Right renal pelvis (tissue), 4 donors: ENCODE data around the gene RASA4. TPM values are rescaled to one million over a fixed set of nuclear protein-coding genes. Genes with fewer than 3 reads are reported as not detected.
"Not testable (repeated sequence)": the region's sequence is repeated elsewhere in the genome, so short reads cannot be mapped to it uniquely, and the experiment has no call there.

Source experiments
- DNase-seq, 4 donors: peaks; one replicate each; pipeline ENCODE4 v3.0.0-alpha.2; 2013; ENCODE audit warnings: low read depth in 4 of 4, low spot score in 3 of 4, missing footprints in 1 of 4
- polyA plus RNA-seq, 4 donors: library from polyadenylated mRNA; unstranded; fragments of 120-200 nt; gene quantifications; one replicate each; pipeline ENCODE4 v1.2.1, GENCODE V29; 2013; ENCODE audit not compliant: insufficient read length in 4 of 4

RASA4 gene
- 10 to 100 TPM; 23.9 to 42.4 (median 31.8) TPM for polyA plus RNA-seq

DNA sequence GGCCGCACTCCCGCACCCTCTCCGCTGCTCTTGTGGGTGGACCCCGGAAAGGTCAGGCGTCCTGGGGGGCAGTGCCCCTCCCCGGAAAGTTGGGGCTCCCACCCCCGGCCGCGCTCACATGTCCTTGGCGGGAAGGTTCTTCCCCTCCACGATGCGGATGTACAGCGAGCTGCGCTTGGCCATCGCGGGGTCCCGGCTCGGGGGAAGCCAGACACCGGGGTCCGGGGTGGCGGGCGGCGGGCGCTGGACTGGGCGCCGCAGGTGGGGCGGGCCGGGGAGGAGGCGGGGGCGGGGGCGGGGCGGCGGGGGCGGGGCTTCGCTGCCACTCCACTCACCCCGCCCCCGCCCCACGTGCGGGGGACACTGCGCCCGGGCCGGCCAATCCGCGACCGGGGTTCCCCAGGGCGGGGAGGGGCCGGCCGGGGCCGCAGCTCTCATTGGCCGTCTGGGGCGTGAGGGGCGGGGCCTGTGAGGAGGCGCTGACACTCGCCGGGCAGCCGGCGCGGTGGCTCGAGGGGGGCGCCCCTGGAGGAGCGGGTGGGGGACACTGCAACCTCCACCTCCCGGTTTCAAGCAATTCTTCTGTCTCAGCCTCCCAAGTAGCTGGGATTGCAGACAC lies at the start of gene RASA4:
Gene RASA4, minus strand, starts transcription at position 250 of the 619 bp plus-strand sequence. Its CDS starts 67 bp downstream, at position 183.
- not testable (repeated sequence) for DNase-seq

DNA sequence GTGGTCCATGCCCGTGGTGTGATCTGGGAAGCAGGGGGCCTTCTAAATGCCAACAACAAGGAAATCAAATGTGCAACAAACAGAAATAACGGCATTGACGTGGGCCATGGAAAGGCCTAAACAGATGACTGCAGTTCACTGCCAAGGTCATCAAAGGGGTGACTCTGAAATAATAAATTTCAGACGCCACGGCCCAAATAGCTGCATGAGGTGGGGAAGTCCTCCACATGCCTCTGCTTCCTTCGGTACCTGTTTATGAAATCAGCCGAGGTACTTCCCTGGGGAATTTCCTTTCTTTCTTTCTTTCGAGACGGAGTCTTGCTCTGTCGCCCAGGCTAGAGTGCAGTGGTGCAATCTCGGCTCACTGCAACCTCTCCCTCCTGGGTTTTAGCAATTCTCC lies 48.2 kb upstream of the RASA4 start:
- not testable (repeated sequence) for DNase-seq

DNA sequence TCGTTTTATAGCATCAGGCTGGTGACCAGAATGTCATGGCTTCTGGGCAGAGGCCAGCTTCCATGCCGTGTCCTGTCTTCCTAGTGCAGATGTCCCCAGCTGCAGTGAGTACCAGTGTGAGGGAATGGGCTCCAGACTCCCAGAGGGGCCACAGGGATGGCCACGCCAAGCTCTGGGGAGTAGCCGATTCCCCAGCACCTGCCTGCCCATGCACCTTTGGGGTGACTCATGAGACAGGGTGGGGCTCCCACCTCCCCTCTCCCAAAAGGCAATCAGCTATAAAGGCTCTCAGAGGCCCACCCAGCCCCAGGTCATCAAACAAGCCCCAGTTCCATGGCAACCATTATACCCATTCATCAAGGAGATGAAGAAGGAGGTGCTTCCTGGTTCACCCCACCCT lies 33.4 kb upstream of the RASA4 start, which contains the start of gene SPDYE2B:
Gene SPDYE2B, plus strand, starts transcription at position 396 of the 400 bp plus-strand sequence. CDS start 2,030 bp downstream, outside the sequence.
- DNase-seq = not testable (repeated sequence)

DNA sequence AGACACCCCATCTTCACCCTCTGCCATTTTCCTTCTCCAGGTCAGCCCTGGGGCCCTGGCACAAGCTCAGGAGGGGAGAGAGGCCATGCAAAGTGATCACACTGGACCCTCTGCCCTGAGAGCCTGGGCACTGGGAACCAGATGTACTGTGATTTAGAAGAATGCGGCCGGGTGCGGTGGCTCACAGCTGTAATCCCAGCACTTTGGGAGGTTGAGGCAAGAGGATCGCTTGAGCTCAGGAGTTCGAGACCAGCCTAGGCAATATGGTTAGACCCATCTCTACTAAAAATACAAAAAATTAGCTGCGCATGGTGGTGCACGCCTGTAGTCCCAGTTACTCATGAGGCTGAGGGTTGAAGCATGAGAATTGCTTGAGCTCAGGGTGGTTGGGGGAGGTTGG lies 31.3 kb upstream of the RASA4 start:
- DNase-seq = not testable (repeated sequence)

DNA sequence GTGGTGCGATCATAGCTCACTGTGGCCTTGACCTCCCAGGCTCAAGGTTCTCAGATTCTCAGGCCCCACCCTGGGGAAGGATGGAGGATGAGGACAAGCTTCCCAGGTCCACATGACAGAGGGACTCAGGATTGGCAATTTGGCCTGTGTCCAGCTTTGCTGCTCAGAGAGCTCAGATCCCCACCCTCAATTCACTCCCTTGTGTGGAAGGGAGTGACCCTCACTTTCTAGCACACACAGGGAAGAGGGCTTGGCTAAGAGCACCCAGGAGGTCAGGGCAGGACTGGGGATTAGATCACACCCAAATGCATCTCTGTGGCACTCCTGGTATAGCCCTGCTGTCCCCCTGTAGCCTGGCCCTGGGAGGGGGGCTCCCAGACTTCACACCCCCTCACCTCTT lies 26.8 kb upstream of the RASA4 start:
- DNase-seq = not testable (repeated sequence)

DNA sequence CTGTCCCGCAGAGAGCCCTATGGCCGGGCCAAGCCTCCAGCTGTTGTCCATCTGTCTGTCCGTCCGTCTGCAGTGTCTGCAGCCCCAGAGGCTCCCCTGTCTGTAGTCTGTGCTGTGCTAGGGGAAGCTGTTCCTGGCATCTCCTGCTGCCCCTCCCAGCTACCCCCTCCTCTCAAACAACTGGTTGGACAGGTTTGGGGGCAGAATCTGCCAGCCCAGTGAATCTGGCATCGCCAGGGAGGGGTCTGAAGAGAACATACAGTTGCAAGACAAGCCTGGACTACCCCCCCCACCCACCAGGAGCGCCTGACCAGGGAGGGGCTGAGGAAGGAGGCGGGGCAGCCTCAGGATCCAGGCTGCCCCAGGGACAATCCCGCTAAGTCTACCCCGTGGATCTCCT lies 26.1 kb upstream of the RASA4 start, which contains the start of gene UPK3BL1:
Gene UPK3BL1, minus strand, starts transcription at position 101 of the 400 bp plus-strand sequence. Its CDS starts 50 bp downstream, at position 51.
- DNase-seq = not testable (repeated sequence)

DNA sequence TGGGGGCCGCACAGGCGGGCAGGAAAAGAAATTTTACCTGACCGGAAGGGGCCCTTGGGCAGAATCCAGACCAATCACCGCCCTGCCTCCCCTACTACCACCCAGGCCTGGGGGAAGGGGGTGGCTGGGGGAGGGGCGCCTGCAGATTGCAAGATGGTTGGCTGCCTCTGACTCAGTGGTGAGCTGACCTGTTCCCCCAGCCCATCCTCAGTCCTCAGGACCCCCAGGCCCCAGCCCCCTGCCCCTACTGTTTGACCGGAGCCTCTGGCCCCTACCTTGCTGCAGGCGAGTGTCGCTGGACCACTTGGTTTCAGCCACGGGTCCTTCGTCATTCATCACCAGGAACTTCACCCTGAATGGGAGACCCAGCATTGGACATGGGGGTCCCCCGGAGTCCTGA lies 22.3 kb upstream of the RASA4 start:
- DNase-seq = not testable (repeated sequence)

DNA sequence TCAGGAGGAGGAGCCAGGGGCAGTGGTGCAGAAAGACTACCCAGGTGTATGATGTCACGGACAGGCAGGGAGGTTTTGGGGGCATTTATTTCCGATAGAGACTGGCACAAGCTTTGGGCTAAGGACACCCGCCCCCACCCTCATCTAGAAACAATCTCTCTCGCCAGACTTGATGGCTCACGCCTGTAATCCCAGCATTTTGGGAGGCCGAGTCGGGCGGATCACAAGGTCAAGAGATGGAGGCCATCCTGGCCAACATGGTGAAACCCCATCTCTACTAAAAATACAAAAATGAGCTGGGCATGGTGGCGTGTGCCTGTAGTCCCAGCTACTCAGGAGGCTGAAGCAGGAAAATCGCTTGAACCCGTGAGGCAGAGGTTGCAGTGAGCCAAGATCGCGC lies 20.4 kb upstream of the RASA4 start:
- DNase-seq = not testable (repeated sequence)

DNA sequence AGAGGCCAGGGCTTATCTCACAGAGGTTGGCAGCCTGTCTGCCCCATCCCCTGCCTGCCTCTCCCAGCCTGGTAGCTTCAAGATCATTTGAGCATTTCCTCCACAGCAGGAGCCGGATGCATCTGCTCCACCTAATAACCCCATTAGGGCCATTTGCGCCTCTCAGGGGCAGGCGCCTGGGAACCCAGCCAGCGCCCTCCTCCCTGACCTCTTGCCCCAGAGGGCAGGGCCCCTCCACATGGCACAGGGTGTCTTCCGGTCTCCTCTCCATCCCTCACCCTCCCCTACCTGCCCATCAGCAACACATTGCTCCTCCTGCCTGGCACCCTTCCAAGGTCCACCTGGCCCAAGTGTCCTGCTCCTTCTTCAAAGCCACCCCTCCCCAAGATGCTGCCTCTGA lies 18.8 kb upstream of the RASA4 start:
- DNase-seq = not testable (repeated sequence)

DNA sequence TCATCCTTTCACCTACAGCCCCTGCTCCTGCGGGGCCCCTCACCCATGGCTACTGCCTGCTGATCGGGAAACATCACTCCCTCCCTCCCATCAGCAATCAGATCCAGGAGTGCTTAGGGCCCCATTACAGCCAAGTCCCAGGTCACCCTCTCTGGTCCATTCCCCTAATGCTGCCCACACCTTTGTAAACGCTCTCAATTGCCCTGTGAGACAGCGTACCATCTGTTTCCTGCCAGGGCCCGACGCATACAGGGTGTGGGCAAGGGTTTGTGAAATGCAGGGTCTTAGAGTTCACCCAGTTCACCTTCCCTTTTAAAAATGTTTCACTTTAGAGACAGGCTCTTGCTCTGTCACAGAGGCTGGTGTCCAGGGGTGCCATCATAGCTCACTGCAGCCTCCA lies 17.7 kb upstream of the RASA4 start:
- DNase-seq = not testable (repeated sequence)

DNA sequence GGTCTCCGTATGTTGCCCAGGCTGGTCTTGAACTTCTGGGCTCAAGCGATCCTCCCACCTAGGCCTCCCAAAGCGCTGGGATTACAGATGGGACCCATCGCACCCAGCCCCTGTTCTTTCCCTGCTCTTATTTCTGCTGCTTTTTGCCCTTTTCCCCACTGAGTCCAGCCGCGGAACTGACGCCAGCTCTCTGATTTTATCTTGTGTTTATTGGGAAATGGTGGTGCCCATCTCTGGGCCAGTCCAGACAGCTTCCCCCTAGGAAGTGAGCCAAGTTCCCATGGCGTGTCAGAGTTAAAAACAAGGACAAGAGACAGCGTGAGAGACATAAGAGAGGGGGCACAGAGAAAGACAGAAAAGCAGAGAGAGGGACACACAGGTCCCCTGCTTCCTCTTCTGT lies 14.1 kb upstream of the RASA4 start:
- DNase-seq = not testable (repeated sequence)

DNA sequence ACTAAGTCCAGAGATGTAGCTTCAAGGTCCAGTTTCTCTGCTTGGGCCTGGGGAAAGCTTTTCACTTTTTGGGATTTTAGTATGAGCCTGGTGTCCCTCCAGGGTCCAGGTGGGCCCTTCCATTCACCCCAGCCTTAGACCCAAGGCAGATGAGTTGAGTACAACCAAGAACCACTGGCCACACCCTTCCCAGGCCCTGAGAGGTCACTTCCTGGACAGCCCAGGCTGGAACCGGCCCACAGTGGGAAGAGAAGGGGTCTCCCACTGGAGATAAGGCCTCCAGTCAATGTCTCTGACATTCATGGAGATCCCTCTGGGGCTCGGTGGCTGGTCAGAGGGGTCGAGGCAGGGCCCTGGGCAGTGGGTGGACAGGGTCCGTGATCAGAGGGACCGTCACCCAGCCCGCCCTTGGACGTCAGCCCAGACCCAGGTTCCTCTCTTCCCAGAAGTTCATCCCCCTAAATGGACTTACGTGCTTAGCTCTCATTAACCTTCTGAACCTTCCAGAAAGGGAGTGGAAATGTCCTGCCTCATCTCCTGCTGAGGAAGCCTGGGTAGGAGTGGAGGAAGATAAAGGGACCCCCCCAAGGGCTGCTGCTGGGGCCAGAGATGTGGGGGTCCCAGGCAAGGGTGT lies 10.8 kb upstream of the RASA4 start:
- not testable (repeated sequence) for DNase-seq

DNA sequence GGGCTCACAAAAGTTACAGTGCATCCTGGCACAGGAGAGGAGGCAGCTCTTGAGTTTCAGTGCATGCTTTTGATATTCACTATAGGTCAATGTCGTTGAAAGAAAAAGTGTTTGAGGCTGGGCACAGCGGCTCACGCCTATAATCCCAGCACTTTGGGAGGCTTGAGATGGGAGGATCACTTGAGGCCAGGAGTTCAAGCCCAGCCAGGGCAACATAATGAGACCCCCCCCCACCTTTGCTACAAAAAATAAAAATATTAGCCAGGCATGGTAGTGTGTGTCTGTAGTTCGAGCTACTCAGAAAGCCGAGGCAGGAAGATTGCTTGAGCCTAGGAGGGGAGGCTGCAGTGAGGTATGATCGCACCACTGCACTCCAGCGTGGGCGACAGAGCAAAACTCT lies 1.6 kb upstream of the RASA4 start:
- not testable (repeated sequence) for DNase-seq

DNA sequence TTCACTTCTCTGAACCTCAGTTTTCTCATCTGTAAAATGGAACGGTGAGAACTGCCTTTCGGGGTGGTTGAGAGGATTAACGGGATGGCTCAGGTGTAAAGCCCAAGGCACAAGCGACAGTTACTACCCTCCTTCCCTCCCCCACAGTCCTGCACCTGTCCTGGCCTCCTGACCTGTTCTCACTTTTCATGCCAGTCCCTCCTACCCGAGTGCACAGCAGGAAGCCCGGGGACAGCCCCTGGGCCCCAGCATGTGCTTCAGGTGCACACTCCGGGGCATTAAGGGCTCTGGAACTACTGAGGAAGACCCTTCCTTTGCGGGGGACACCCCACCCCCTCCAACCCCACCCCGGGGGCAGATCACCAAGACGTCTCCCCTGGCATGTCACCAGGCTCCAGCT lies 626 bp downstream of the RASA4 start:
- not testable (repeated sequence) for DNase-seq

DNA sequence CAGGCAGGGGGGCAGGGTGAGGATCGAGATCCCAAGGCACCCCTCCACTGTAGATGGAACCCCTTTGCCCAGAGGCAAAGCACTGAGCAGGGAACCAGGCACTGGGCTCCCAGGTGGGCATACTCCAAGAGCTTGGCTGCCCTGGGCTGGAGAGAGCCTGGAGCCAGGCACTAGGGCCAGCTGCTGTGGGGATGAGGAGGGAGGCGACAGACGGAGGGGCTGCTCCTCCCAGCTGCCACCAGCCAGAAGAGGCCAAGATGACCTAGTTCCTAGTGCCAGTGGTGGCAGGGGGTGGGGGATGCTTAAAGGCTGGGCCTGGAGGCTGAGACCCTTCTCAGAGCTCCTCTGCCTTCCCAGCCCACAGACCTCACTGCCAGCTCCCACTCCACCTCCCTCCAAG lies 1.7 kb downstream of the RASA4 start:
- not testable (repeated sequence) for DNase-seq

DNA sequence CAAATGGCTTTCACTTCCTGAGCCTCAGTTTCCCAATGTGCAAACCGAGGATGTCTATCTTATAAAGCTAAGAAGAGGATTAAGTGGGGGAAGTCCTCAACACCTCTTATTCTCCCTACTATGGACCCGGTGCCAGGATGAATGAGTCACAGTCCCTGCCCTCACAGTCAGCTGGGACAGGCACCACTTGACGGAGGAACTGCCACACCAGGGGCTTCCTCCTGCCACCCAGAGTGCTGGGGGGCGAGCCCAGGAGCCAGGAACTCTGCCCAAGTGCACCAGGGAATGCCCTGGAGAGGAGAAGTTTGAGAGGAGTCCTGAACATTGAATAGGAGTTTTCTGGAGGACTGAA lies 2.2 kb downstream of the RASA4 start:
- DNase-seq = not testable (repeated sequence)

DNA sequence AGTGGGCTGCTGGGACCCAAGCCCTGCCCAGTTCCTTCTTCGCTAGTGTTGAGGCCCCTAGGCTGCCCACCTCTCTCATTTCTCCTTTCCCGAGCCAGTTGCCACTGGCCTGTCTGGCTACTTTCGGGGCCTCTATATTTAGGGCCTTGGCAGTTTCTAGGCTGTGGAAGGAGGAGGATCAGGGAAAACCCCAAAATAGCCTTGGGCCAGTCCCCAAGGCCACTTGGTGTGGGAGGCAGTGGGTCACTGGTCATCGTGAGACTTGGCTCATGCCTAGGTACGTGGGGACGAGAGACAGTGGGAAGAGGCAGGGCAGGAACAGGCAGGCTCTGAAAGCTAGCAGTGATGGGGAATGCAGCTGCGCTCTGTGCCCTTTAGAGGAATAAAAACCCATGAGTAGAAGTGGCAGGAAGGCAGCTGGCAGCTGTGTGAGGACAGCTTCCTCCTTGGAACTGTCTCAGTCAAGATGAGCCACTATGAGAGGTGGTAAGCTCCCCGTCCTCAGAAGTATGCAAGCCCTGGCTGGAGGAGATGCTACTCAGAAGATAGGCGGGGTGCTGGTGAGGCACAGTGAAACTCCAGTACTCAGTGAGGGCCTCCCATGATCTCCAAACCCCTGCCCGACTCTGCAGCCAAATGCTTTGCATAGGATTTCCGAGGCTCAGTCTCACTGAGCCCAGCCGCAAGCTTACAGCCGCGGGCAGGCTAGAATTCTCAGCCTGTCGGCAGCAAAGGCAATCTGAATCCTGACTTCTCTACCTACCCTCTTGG lies 2.8 kb downstream of the RASA4 start:
- DNase-seq = not testable (repeated sequence)

DNA sequence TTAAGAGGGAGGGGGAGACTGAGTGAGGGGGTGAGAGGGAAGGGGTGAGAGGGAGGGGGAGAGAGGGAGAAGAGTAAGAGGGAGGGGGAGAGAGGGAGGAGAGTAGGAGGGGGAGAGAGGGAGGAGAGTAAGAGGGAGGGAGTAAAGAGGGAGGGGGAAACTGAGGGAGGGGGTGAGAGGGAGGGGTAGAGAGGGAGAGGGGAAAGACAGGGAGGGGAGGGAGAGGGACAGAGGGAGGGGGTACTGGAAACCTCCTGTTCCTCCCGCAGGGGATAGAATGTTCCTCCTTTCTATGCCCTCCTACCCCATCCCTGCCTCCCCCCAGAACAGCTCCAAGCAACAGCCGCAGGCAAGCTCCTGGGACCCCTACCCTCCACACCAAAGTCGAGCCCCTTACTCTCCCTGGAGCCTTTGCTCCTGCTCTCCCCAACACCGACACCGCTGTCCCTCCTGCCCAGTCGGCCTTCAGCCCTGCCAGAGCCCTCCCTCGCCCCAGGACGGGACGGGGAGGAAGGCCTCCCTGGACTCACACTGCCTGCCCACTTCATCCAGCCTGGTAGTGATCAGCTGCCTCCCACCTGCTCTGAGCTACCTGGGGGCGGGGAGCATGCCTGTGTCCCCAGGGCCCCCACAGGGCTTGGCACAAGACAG lies 4.8 kb downstream of the RASA4 start:
- DNase-seq = peak in 1 of 4 donors; percentile 18

DNA sequence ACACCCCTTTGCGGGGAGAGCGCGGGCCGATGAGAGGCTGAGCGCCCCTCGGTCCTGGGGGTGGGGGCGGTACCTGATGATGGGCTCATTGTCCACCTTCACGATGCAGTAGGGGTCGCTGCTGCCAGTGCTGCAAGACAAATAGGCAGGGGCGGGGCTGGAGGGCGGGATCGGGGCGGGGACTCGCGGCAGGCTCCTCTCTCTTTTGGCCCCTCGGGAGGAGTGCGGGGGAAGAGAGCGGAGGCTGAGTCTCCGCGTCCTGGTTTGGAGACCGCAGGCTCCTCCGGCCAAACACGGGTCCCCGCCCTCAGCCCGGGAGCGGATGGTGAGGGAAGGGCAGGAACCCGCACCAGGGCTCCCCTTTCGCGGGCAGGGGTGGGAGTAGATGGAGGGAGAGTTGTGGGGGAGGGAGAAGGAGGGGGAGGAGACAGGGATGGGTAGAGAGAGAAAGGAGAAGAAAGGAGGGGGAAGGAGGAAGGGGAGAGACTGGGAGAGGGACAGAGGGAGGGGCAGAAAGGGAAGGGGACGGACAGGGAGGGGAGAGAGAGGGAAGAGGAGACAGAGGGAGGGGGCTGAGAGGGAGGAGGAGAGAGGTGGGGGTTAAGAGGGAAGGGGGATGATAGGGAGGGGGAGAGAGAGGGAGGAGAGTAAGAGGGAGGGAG lies 5.4 kb downstream of the RASA4 start:
- DNase-seq = not testable (repeated sequence)

DNA sequence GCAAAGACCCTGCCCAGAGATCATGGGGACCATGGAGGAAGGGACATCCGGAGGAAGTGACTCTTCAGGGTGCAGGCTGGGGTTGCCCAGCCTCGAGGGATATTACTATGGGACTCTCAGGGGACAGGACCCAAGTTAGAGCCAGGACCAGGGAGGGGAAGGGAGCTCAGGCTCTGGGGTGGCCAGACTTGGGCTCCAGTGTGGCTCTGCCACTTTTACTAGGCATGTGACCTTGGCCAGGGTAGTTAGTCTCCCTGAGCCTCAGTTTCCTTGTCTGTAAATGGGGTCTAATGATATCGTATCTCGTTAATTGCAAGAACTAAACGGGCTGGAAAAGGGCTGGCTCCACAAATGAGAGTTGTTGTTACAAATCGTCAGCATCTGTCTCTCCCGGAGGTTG lies 6.1 kb downstream of the RASA4 start:
- DNase-seq = not testable (repeated sequence)
